Ishikawa (cell line): ENCODE data around the gene PYHIN1.

Experiments
- CEBPB ChIP-seq: IDR thresholded peaks from 2 replicates; pipeline ENCODE4 v1.6.1; 2012
- CREB1 ChIP-seq: IDR thresholded peaks from 2 replicates; pipeline ENCODE4 v1.6.1; 2012; ENCODE audit warnings: low read depth
- MAX ChIP-seq: IDR thresholded peaks from 2 replicates; pipeline ENCODE4 v1.6.1; 2012
- TAF1 ChIP-seq: IDR thresholded peaks from 2 replicates; pipeline ENCODE4 v1.6.1; 2012; ENCODE audit warnings: low read depth, mild to moderate bottlenecking
- TEAD4 ChIP-seq: IDR thresholded peaks from 2 replicates; pipeline ENCODE4 v1.6.1; 2012
- YY1 ChIP-seq: IDR thresholded peaks from 2 replicates; pipeline ENCODE4 v1.6.1; 2012; ENCODE audit warnings: low read depth

- no peak for TF ChIP-seq CEBPB
- TF ChIP-seq YY1: no peak
- TF ChIP-seq TEAD4: no peak
- TF ChIP-seq MAX: no peak
- no peak for TF ChIP-seq CREB1
- TF ChIP-seq TAF1: no peak
Measured at GRCh38 chr1:158932171-158932570, 819 bp downstream of the PYHIN1 start.
